22Rv1 (cell line): ENCODE measurements around the gene UBL4B.

Source experiments
- CTCF ChIP-seq: fragments of 450-650 bp; IDR thresholded peaks from 2 replicates; pipeline ENCODE4 v1.5.1; 2017; ENCODE audit warnings: mild to moderate bottlenecking
- ZFX ChIP-seq: fragments of 450-650 bp; IDR thresholded peaks from 2 replicates; pipeline ENCODE4 v1.6.1; 2017; ENCODE audit warnings: antibody characterized with exemption, borderline replicate concordance

DNA sequence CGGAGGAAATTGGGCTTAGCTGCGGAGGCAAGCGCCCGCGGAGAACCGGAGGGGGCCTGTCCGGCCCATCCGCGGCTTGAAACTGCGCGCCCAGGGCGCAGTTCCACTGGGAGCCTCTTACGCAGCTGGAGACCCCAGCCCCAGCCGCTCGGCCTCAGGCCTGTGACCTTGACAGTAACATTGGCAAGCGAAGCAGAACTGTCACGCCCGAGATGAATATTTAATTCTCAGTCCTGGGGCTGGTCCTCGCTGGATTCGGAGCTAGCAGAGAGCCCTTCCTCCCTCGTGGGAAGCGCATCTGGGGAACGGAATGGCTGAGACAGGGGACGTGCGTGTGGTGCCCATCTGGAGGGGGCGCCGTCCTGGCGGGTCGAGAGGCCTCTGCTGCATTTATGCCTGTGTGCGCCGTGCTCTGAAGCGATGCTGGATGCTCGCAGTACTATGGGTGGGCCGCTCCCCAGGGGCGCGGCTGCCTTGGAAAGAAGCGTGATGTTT, 39.0 kb downstream of the UBL4B start:
- TF ChIP-seq CTCF (no peak), ZFX (no peak)
